Astrocyte of the spinal cord (primary cell): ENCODE results near the gene INTS7.
A peak's percentile ranks its signal among the peaks of the same experiment; 100 is the strongest.
"Not testable (repeated sequence)": the region's sequence is repeated elsewhere in the genome, so short reads cannot be mapped to it uniquely, and the experiment has no call there.

Experiments
- DNase-seq: peaks from one replicate; pipeline ENCODE4 v3.0.0; 2011; ENCODE audit warnings: low read depth, low spot score
- H3K4me3 ChIP-seq: 2 replicates; pipeline ENCODE4 v1.5.1; 2011; ENCODE audit warnings: low read depth, mild to moderate bottlenecking, low read length, moderate library complexity
- CTCF ChIP-seq: IDR thresholded peaks from 2 replicates; pipeline ENCODE4 v1.5.1; 2012; ENCODE audit warnings: low read depth, mild to moderate bottlenecking, low read length, inconsistent platforms
- in situ Hi-C: cut with HindIII; loops from 2 replicates; pipeline ENCODE4 v1.10.0; 2017; ENCODE audit warnings: low sequenced_read_pairs

INTS7 gene

GRCh38 chr1:211959680-211960079 is 75.7 kb downstream of the INTS7 start:
- in situ Hi-C loops: no loop called here
- no peak overlapping the region for H3K4me3 ChIP-seq
- no peak for TF ChIP-seq CTCF
- no peak for DNase-seq

GRCh38 chr1:211959221-211959620 is 76.1 kb downstream of the INTS7 start:
- DNase-seq: no peak
- no peak overlapping the region for H3K4me3 ChIP-seq
- in situ Hi-C loops: no loop called here
- no peak for TF ChIP-seq CTCF

- in situ Hi-C loops, DNase-seq: not testable (repeated sequence)
Observed at GRCh38 chr1:211954028-211954427, 81.3 kb downstream of the INTS7 start.

GRCh38 chr1:211953543-211953942 is 81.8 kb downstream of the INTS7 start:
- in situ Hi-C loops, H3K4me3 ChIP-seq, DNase-seq: not testable (repeated sequence)

More at GRCh38 chr1:211954028-211954427, 81.3 kb downstream of the INTS7 start:
- not testable (repeated sequence) for H3K4me3 ChIP-seq

- in situ Hi-C loops: no loop called here
- TF ChIP-seq CTCF: no peak
- H3K4me3 ChIP-seq: no peak overlapping the region
- no peak for DNase-seq
Observed at GRCh38 chr1:211952299-211952698, 83.1 kb downstream of the INTS7 start.

- DNase-seq: peak; percentile 54
- no peak overlapping the region for H3K4me3 ChIP-seq
- in situ Hi-C loops: no loop called here
- no peak for TF ChIP-seq CTCF
Observed at GRCh38 chr1:211951856-211952255, 83.5 kb downstream of the INTS7 start.

- DNase-seq: no peak
- no peak for TF ChIP-seq CTCF
- no peak overlapping the region for H3K4me3 ChIP-seq
- in situ Hi-C loops: no loop called here
Observed at GRCh38 chr1:211948377-211948776, 87.0 kb downstream of the INTS7 start.

GRCh38 chr1:211947396-211948295 is 87.7 kb downstream of the INTS7 start:
- DNase-seq: no peak

More at GRCh38 chr1:211947396-211948295, 87.7 kb downstream of the INTS7 start:
- H3K4me3 ChIP-seq: no peak overlapping the region
- in situ Hi-C loops: no loop called here
- TF ChIP-seq CTCF: no peak
